Panc1 (cell line): ENCODE results near the gene PCDH18.

ENCODE experiments used
- TCF7L2 ChIP-seq: IDR thresholded peaks from 2 replicates; pipeline ENCODE4 v1.6.1; 2011; ENCODE audit warnings: mild to moderate bottlenecking, low read depth, low read length, inconsistent platforms
- TF ChIP-seq, protein P1 (sequence below): fragments of 450-650 bp; IDR thresholded peaks from 2 replicates; pipeline ENCODE4 v1.5.1; 2017; ENCODE audit warnings: mild to moderate bottlenecking

DNA sequence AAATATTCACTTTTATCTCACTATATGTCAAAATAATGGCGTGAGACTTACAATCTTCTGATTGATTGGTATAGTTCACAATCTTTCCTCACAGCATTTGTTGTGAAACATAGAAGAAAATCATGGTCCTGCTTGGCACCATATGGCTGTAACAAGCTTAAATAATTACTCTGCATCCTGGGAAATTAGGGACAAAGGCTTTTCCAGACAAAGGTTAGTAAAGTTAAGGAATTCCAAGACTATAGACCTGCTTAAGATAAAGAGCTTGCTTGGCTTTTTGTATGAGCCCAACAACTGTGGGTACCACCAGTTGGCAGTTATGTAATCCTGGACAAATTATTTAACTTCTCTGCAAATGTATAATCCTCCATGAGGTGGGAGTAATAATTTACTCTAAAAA lies 3.4 kb upstream of the PCDH18 start:
- TF ChIP-seq, protein P1, sequence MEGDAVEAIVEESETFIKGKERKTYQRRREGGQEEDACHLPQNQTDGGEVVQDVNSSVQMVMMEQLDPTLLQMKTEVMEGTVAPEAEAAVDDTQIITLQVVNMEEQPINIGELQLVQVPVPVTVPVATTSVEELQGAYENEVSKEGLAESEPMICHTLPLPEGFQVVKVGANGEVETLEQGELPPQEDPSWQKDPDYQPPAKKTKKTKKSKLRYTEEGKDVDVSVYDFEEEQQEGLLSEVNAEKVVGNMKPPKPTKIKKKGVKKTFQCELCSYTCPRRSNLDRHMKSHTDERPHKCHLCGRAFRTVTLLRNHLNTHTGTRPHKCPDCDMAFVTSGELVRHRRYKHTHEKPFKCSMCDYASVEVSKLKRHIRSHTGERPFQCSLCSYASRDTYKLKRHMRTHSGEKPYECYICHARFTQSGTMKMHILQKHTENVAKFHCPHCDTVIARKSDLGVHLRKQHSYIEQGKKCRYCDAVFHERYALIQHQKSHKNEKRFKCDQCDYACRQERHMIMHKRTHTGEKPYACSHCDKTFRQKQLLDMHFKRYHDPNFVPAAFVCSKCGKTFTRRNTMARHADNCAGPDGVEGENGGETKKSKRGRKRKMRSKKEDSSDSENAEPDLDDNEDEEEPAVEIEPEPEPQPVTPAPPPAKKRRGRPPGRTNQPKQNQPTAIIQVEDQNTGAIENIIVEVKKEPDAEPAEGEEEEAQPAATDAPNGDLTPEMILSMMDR = no peak
- no peak for TF ChIP-seq TCF7L2
